Measurements from ENCODE around the gene PRR14L.
"Not testable (repeated sequence)": the region's sequence is repeated elsewhere in the genome, so short reads cannot be mapped to it uniquely, and the experiment has no call there.

The PRR14L gene

GRCh38 chr22:31726692-31727091, 23.2 kb downstream of the PRR14L start:
- H3K27me3 Mint-ChIP-seq, result no peaks in the 10 kb centered on the region
- no peaks in the 10 kb centered on the region for H3K9me3 Mint-ChIP-seq
- peaks cover under 1% of the 10 kb centered on the region for H3K4me1 Mint-ChIP-seq
- no peak overlapping the region for H3K4me3 Mint-ChIP-seq
- no peak overlapping the region for H3K27ac Mint-ChIP-seq
- H3K36me3 Mint-ChIP-seq, result peaks cover 3% of the 10 kb centered on the region

GRCh38 chr22:31723723-31724122, 26.2 kb downstream of the PRR14L start:
- H3K9me3 Mint-ChIP-seq, result no peaks in the 10 kb centered on the region
- H3K4me1 Mint-ChIP-seq, result peaks cover 4% of the 10 kb centered on the region
- peaks cover 6% of the 10 kb centered on the region for H3K36me3 Mint-ChIP-seq
- no peaks in the 10 kb centered on the region for H3K27me3 Mint-ChIP-seq
- H3K4me3 Mint-ChIP-seq, result no peak overlapping the region
- no peak overlapping the region for H3K27ac Mint-ChIP-seq

GRCh38 chr22:31719850-31720471, 30.0 kb downstream of the PRR14L start:
- H3K4me1 Mint-ChIP-seq, result peaks cover 4% of the 10 kb centered on the region
- H3K9me3 Mint-ChIP-seq, result no peaks in the 10 kb centered on the region
- H3K36me3 Mint-ChIP-seq, result peaks cover 20% of the 10 kb centered on the region
- no peak overlapping the region for H3K4me3 Mint-ChIP-seq
- no peak overlapping the region for H3K27ac Mint-ChIP-seq
- no peaks in the 10 kb centered on the region for H3K27me3 Mint-ChIP-seq

- H3K4me3 Mint-ChIP-seq, result no peak overlapping the region
- no peaks in the 10 kb centered on the region for H3K27me3 Mint-ChIP-seq
- no peaks in the 10 kb centered on the region for H3K9me3 Mint-ChIP-seq
- peaks cover 5% of the 10 kb centered on the region for H3K4me1 Mint-ChIP-seq
- H3K36me3 Mint-ChIP-seq, result peaks cover 28% of the 10 kb centered on the region
- H3K27ac Mint-ChIP-seq, result no peak overlapping the region
Measured at GRCh38 chr22:31715147-31715778, 34.7 kb downstream of the PRR14L start.

- H3K9me3 Mint-ChIP-seq, H3K4me3 Mint-ChIP-seq, H3K27ac Mint-ChIP-seq, H3K27me3 Mint-ChIP-seq, H3K4me1 Mint-ChIP-seq: not testable (repeated sequence)
- H3K36me3 Mint-ChIP-seq, result peaks cover 20% of the 10 kb centered on the region
Measured at GRCh38 chr22:31711226-31711625, 38.7 kb downstream of the PRR14L start.

GRCh38 chr22:31707519-31707918, 42.4 kb downstream of the PRR14L start:
- Mint-ChIP-seq H3K36me3 (peaks cover 12% of the 10 kb centered on the region), H3K9me3 (no peaks in the 10 kb centered on the region), H3K27ac (no peak overlapping the region)

GRCh38 chr22:31695423-31695822, 54.5 kb downstream of the PRR14L start:
- no peak overlapping the region for H3K4me3 Mint-ChIP-seq
- H3K27me3 Mint-ChIP-seq, result no peaks in the 10 kb centered on the region
- H3K36me3 Mint-ChIP-seq, result peaks cover 11% of the 10 kb centered on the region
- H3K4me1 Mint-ChIP-seq, result peaks cover 14% of the 10 kb centered on the region
- no peaks in the 10 kb centered on the region for H3K9me3 Mint-ChIP-seq
- H3K27ac Mint-ChIP-seq, result no peak overlapping the region

More at GRCh38 chr22:31707519-31707918, 42.4 kb downstream of the PRR14L start:
- H3K4me1 Mint-ChIP-seq, result no peaks in the 10 kb centered on the region
- H3K4me3 Mint-ChIP-seq, result no peak overlapping the region
- no peaks in the 10 kb centered on the region for H3K27me3 Mint-ChIP-seq

GRCh38 chr22:31694046-31694445, 55.9 kb downstream of the PRR14L start:
- H3K27ac Mint-ChIP-seq, H3K27me3 Mint-ChIP-seq, H3K9me3 Mint-ChIP-seq, H3K4me3 Mint-ChIP-seq, H3K36me3 Mint-ChIP-seq: not testable (repeated sequence)
- H3K4me1 Mint-ChIP-seq, result peaks cover 14% of the 10 kb centered on the region

GRCh38 chr22:31692186-31692886, 57.6 kb downstream of the PRR14L start:
- peak overlapping the region; percentile 13 for H3K27ac Mint-ChIP-seq
- H3K36me3 Mint-ChIP-seq, result peaks cover 11% of the 10 kb centered on the region
- no peak overlapping the region for H3K4me3 Mint-ChIP-seq

GRCh38 chr22:31691408-31691807, 58.5 kb downstream of the PRR14L start:
- peaks cover 10% of the 10 kb centered on the region for H3K36me3 Mint-ChIP-seq
- H3K4me3 Mint-ChIP-seq, result no peak overlapping the region
- H3K27ac Mint-ChIP-seq, result no peak overlapping the region
- H3K9me3 Mint-ChIP-seq, result no peaks in the 10 kb centered on the region
- peaks cover 14% of the 10 kb centered on the region for H3K4me1 Mint-ChIP-seq
- H3K27me3 Mint-ChIP-seq, result no peaks in the 10 kb centered on the region

More at GRCh38 chr22:31692186-31692886, 57.6 kb downstream of the PRR14L start:
- H3K27me3 Mint-ChIP-seq, result no peaks in the 10 kb centered on the region
- no peaks in the 10 kb centered on the region for H3K9me3 Mint-ChIP-seq
- peaks cover 14% of the 10 kb centered on the region for H3K4me1 Mint-ChIP-seq

- H3K27me3 Mint-ChIP-seq, result no peaks in the 10 kb centered on the region
- H3K4me3 Mint-ChIP-seq, result no peak overlapping the region
- H3K4me1 Mint-ChIP-seq, result no peaks in the 10 kb centered on the region
- H3K9me3 Mint-ChIP-seq, result no peaks in the 10 kb centered on the region
- H3K36me3 Mint-ChIP-seq, result peaks cover 6% of the 10 kb centered on the region
- H3K27ac Mint-ChIP-seq, result peak overlapping the region; percentile 62
Measured at GRCh38 chr22:31683181-31684105, 66.5 kb downstream of the PRR14L start.

GRCh38 chr22:31682751-31683150, 67.2 kb downstream of the PRR14L start:
- no peak overlapping the region for H3K27ac Mint-ChIP-seq
- no peak overlapping the region for H3K4me3 Mint-ChIP-seq
- H3K9me3 Mint-ChIP-seq, result no peaks in the 10 kb centered on the region
- H3K36me3 Mint-ChIP-seq, result peaks cover 6% of the 10 kb centered on the region
- H3K4me1 Mint-ChIP-seq, result no peaks in the 10 kb centered on the region
- H3K27me3 Mint-ChIP-seq, result no peaks in the 10 kb centered on the region

GRCh38 chr22:31681349-31682345, 68.3 kb downstream of the PRR14L start:
- Mint-ChIP-seq H3K27ac (no peak overlapping the region), H3K4me1 (peaks cover 5% of the 10 kb centered on the region), H3K36me3 (peaks cover 6% of the 10 kb centered on the region), H3K9me3 (no peaks in the 10 kb centered on the region), H3K27me3 (no peaks in the 10 kb centered on the region), H3K4me3 (no peak overlapping the region)

- H3K27ac Mint-ChIP-seq, result no peak overlapping the region
Measured at GRCh38 chr22:31680861-31681341, 69.0 kb downstream of the PRR14L start.

More at GRCh38 chr22:31680861-31681341, 69.0 kb downstream of the PRR14L start:
- Mint-ChIP-seq H3K36me3 (peaks cover 6% of the 10 kb centered on the region), H3K4me1 (peaks cover 12% of the 10 kb centered on the region), H3K27me3 (no peaks in the 10 kb centered on the region), H3K4me3 (no peak overlapping the region), H3K9me3 (no peaks in the 10 kb centered on the region)
